NT2/D1 (cell line): ENCODE data around the gene CST3.

Experiments
- YY1 ChIP-seq: IDR thresholded peaks from 2 replicates; pipeline ENCODE4 v1.6.1; 2011; ENCODE audit not compliant: insufficient read length, insufficient read depth
- ZNF274 ChIP-seq: IDR thresholded peaks from 2 replicates; pipeline ENCODE4 v1.6.1; 2011; ENCODE audit warnings: mild to moderate bottlenecking, low read depth, low read length

- no peak for TF ChIP-seq YY1
- TF ChIP-seq ZNF274, result no peak
Observed at GRCh38 chr20:23644164-23644563, 6.4 kb upstream of the CST3 start.
